Measurements from ENCODE around the gene MCF2L.
A peak's percentile ranks its signal among the peaks of the same experiment; 100 is the strongest.

MCF2L gene

GRCh38 chr13:113014752-113015745 is 46.0 kb downstream of the MCF2L start:
- peaks cover 12% of the 10 kb centered on the region for H3K36me3 Mint-ChIP-seq (ENCODE audit: low read depth)
- no peak for DNase-seq
- no peak overlapping the region for H3K27ac Mint-ChIP-seq
- no peak overlapping the region for H3K4me3 Mint-ChIP-seq
- H3K4me1 Mint-ChIP-seq (ENCODE audit: low read depth): peaks cover 4% of the 10 kb centered on the region
- no peaks in the 10 kb centered on the region for H3K9me3 Mint-ChIP-seq
- H3K27me3 Mint-ChIP-seq: no peaks in the 10 kb centered on the region

- Mint-ChIP-seq H3K27me3 (no peaks in the 10 kb centered on the region), H3K27ac (no peak overlapping the region), H3K36me3 (ENCODE audit: low read depth) (peaks cover 12% of the 10 kb centered on the region), H3K4me3 (no peak overlapping the region), H3K4me1 (ENCODE audit: low read depth) (peaks cover 9% of the 10 kb centered on the region), H3K9me3 (no peaks in the 10 kb centered on the region)
- no peak for DNase-seq
These were observed 47.0 kb downstream of the MCF2L start for GRCh38 chr13:113015826-113016525.

GRCh38 chr13:113016526-113017295 is 47.7 kb downstream of the MCF2L start:
- no peak for DNase-seq
- Mint-ChIP-seq H3K9me3 (no peaks in the 10 kb centered on the region), H3K4me1 (ENCODE audit: low read depth) (peaks cover 6% of the 10 kb centered on the region), H3K27ac (no peak overlapping the region), H3K4me3 (no peak overlapping the region), H3K27me3 (no peaks in the 10 kb centered on the region), H3K36me3 (ENCODE audit: low read depth) (peaks cover 12% of the 10 kb centered on the region)

- Mint-ChIP-seq H3K4me3 (no peak overlapping the region), H3K9me3 (no peaks in the 10 kb centered on the region), H3K36me3 (ENCODE audit: low read depth) (peaks cover 12% of the 10 kb centered on the region), H3K27ac (no peak overlapping the region), H3K27me3 (no peaks in the 10 kb centered on the region), H3K4me1 (ENCODE audit: low read depth) (peaks cover 6% of the 10 kb centered on the region)
- no peak for DNase-seq
These were observed 48.6 kb downstream of the MCF2L start for GRCh38 chr13:113017506-113018215.

- H3K4me3 Mint-ChIP-seq: no peak overlapping the region
- H3K27ac Mint-ChIP-seq: no peak overlapping the region
- no peak for DNase-seq
- H3K27me3 Mint-ChIP-seq: no peaks in the 10 kb centered on the region
- peaks cover 12% of the 10 kb centered on the region for H3K36me3 Mint-ChIP-seq (ENCODE audit: low read depth)
- H3K9me3 Mint-ChIP-seq: no peaks in the 10 kb centered on the region
- H3K4me1 Mint-ChIP-seq (ENCODE audit: low read depth): peaks cover 6% of the 10 kb centered on the region
These were observed 49.9 kb downstream of the MCF2L start for GRCh38 chr13:113018676-113019465.

GRCh38 chr13:113020323-113021080 is 51.5 kb downstream of the MCF2L start:
- DNase-seq: no peak
- peak overlapping the region; percentile 1 for H3K27ac Mint-ChIP-seq
- no peak overlapping the region for H3K4me3 Mint-ChIP-seq

GRCh38 chr13:113021391-113021790 is 52.4 kb downstream of the MCF2L start:
- peaks cover 12% of the 10 kb centered on the region for H3K36me3 Mint-ChIP-seq (ENCODE audit: low read depth)
- no peak overlapping the region for H3K4me3 Mint-ChIP-seq
- DNase-seq: no peak
- no peaks in the 10 kb centered on the region for H3K27me3 Mint-ChIP-seq
- H3K4me1 Mint-ChIP-seq (ENCODE audit: low read depth): peaks cover 6% of the 10 kb centered on the region
- H3K27ac Mint-ChIP-seq: no peak overlapping the region
- no peaks in the 10 kb centered on the region for H3K9me3 Mint-ChIP-seq

More at GRCh38 chr13:113020323-113021080, 51.5 kb downstream of the MCF2L start:
- Mint-ChIP-seq H3K27me3 (no peaks in the 10 kb centered on the region), H3K4me1 (ENCODE audit: low read depth) (peaks cover 6% of the 10 kb centered on the region), H3K9me3 (no peaks in the 10 kb centered on the region), H3K36me3 (ENCODE audit: low read depth) (peaks cover 12% of the 10 kb centered on the region)

GRCh38 chr13:113021811-113022210 is 52.8 kb downstream of the MCF2L start:
- H3K27ac Mint-ChIP-seq: no peak overlapping the region
- peaks cover 10% of the 10 kb centered on the region for H3K36me3 Mint-ChIP-seq (ENCODE audit: low read depth)
- peaks cover 6% of the 10 kb centered on the region for H3K4me1 Mint-ChIP-seq (ENCODE audit: low read depth)
- DNase-seq: no peak
- H3K9me3 Mint-ChIP-seq: no peaks in the 10 kb centered on the region
- no peak overlapping the region for H3K4me3 Mint-ChIP-seq
- H3K27me3 Mint-ChIP-seq: no peaks in the 10 kb centered on the region

GRCh38 chr13:113022391-113022744 is 53.4 kb downstream of the MCF2L start:
- Mint-ChIP-seq H3K4me1 (ENCODE audit: low read depth) (peaks cover 6% of the 10 kb centered on the region), H3K27me3 (no peaks in the 10 kb centered on the region), H3K9me3 (no peaks in the 10 kb centered on the region), H3K36me3 (ENCODE audit: low read depth) (peaks cover 5% of the 10 kb centered on the region), H3K27ac (no peak overlapping the region), H3K4me3 (no peak overlapping the region)
- no peak for DNase-seq

GRCh38 chr13:113022745-113023574 is 53.9 kb downstream of the MCF2L start:
- no peaks in the 10 kb centered on the region for H3K9me3 Mint-ChIP-seq
- H3K27me3 Mint-ChIP-seq: no peaks in the 10 kb centered on the region
- no peak for DNase-seq
- H3K4me1 Mint-ChIP-seq (ENCODE audit: low read depth): peaks cover 6% of the 10 kb centered on the region
- no peak overlapping the region for H3K27ac Mint-ChIP-seq
- peaks cover under 1% of the 10 kb centered on the region for H3K36me3 Mint-ChIP-seq (ENCODE audit: low read depth)
- H3K4me3 Mint-ChIP-seq: no peak overlapping the region

GRCh38 chr13:113023694-113024430 is 54.8 kb downstream of the MCF2L start:
- H3K36me3 Mint-ChIP-seq (ENCODE audit: low read depth): no peaks in the 10 kb centered on the region

GRCh38 chr13:113024466-113024865 is 55.5 kb downstream of the MCF2L start:
- Mint-ChIP-seq H3K36me3 (ENCODE audit: low read depth) (no peaks in the 10 kb centered on the region), H3K9me3 (no peaks in the 10 kb centered on the region), H3K27ac (no peak overlapping the region), H3K4me3 (no peak overlapping the region), H3K4me1 (ENCODE audit: low read depth) (peaks cover 6% of the 10 kb centered on the region), H3K27me3 (no peaks in the 10 kb centered on the region)
- DNase-seq: no peak

More at GRCh38 chr13:113023694-113024430, 54.8 kb downstream of the MCF2L start:
- Mint-ChIP-seq H3K4me3 (no peak overlapping the region), H3K27me3 (no peaks in the 10 kb centered on the region), H3K4me1 (ENCODE audit: low read depth) (peaks cover 6% of the 10 kb centered on the region), H3K9me3 (no peaks in the 10 kb centered on the region), H3K27ac (no peak overlapping the region)
- no peak for DNase-seq

Data from activated T-cell treated with anti-CD3 and anti-CD28 coated beads, Interleukin-2, amount 50 U/mL, for 24 hours (primary cell).